K562 (cell line): ENCODE results near the gene AGPAT3. TPM values are rescaled to one million over a fixed set of nuclear protein-coding genes. Genes with fewer than 3 reads are reported as not detected.

Experiments used
- CBX5 ChIP-seq: IDR thresholded peaks from 2 replicates; pipeline ENCODE4 v1.6.1; 2014; ENCODE audit warnings: low read depth, borderline replicate concordance
- ESRRA ChIP-seq: fragments of 450-650 bp; IDR thresholded peaks from 2 replicates; pipeline ENCODE4 v1.6.1; 2014; ENCODE audit warnings: low read depth, mild to moderate bottlenecking, moderate library complexity, borderline replicate concordance
- ETV1 ChIP-seq: fragments of 450-650 bp; conservative IDR thresholded peaks from 2 replicates; pipeline ENCODE4 v1.6.1; 2016; ENCODE audit warnings: missing genetic modification characterization, control low read depth, low read depth, missing compliant biosample characterization
- ETV5 ChIP-seq: sonication (generic); formaldehyde crosslinking; IDR thresholded peaks from 2 replicates; pipeline ENCODE4 v1.4.0; 2020; ENCODE audit warnings: low read depth, mild to moderate bottlenecking, missing genetic modification reagents
- ETV6 ChIP-seq, 3 experiments: fragments of 150-350 bp in 1 of 3; sonication (generic) in 1 of 3; formaldehyde crosslinking in 1 of 3; IDR thresholded peaks; 2 replicates each; pipeline versions ENCODE4 v1.6.1 to v1.8.0; 2014 to 2022; ENCODE audit warnings: borderline replicate concordance in 2 of 3, low read depth in 2 of 3, antibody characterized with exemption in 1 of 3, low read length in 1 of 3, mild to moderate bottlenecking in 1 of 3, missing genetic modification reagents in 1 of 3
- FIP1L1 ChIP-seq: fragments of 200-400 bp; formaldehyde crosslinking; IDR thresholded peaks from 2 replicates; pipeline ENCODE4 v1.6.1; 2018; ENCODE audit warnings: mild to moderate bottlenecking, low read depth, low read length; ENCODE audit not compliant: poor library complexity, severe bottlenecking
- HDAC2 ChIP-seq: fragments of 450-650 bp; IDR thresholded peaks from 2 replicates; pipeline ENCODE4 v1.6.1; 2016; ENCODE audit warnings: mild to moderate bottlenecking
- HDAC6 ChIP-seq: IDR thresholded peaks from 2 replicates; pipeline ENCODE4 v1.6.1; 2012; ENCODE audit warnings: low read depth, mild to moderate bottlenecking, control low read depth, inconsistent platforms, low read length, moderate library complexity
- KDM1A ChIP-seq, 2 experiments: fragments of 450-650 bp; IDR thresholded peaks; 2 replicates each; pipeline ENCODE4 v1.6.1; 2016; ENCODE audit warnings: mild to moderate bottlenecking in 2 of 2
- MTA2 ChIP-seq: fragments of 450-650 bp; IDR thresholded peaks from 2 replicates; pipeline ENCODE4 v1.6.1; 2016; ENCODE audit warnings: low read depth
- NFE2L1 ChIP-seq: fragments of 450-650 bp; IDR thresholded peaks from 2 replicates; pipeline ENCODE4 v1.6.1; 2016; ENCODE audit warnings: missing genetic modification characterization, low read depth, mild to moderate bottlenecking, missing compliant biosample characterization, moderate library complexity, borderline replicate concordance
- SIN3A ChIP-seq, 2 experiments: fragments of 150-350 bp in 1 of 2; IDR thresholded peaks; 2 replicates each; pipeline ENCODE4 v1.6.1; 2011 to 2016; ENCODE audit warnings: borderline replicate concordance in 2 of 2, low read depth in 2 of 2, low read length in 2 of 2, mild to moderate bottlenecking in 2 of 2, moderate library complexity in 2 of 2; ENCODE audit not compliant: control insufficient read depth in 1 of 2
- TRIM24 ChIP-seq, 2 experiments: fragments of 450-650 bp; IDR thresholded peaks; 2 replicates each; pipeline ENCODE4 v1.6.1; 2016
- XRCC3 ChIP-seq: fragments of 450-650 bp; IDR thresholded peaks from 2 replicates; pipeline ENCODE4 v1.6.1; 2017; ENCODE audit warnings: mild to moderate bottlenecking, moderate library complexity
- ZNF3 ChIP-seq: fragments of 250-450 bp; sonication (Bioruptor Pico); IDR thresholded peaks from 2 replicates; pipeline ENCODE4 v1.5.0; 2021; ENCODE audit warnings: mild to moderate bottlenecking, moderate library complexity
- ZNF384 ChIP-seq: IDR thresholded peaks from 2 replicates; pipeline ENCODE4 v1.6.1; 2012; ENCODE audit warnings: low read depth, low read length, improper control_type of control experiment
- ZNF766 ChIP-seq: fragments of 200-800 bp; sonication (Bioruptor generic); conservative IDR thresholded peaks from 2 replicates; pipeline ENCODE4 v1.6.1; 2016; ENCODE audit warnings: missing genetic modification characterization, missing compliant biosample characterization
- ZSCAN32 ChIP-seq: fragments of 450-650 bp; formaldehyde crosslinking; IDR thresholded peaks from 2 replicates; pipeline ENCODE4 v1.4.0; 2020; ENCODE audit warnings: mild to moderate bottlenecking, moderate library complexity
- polyA plus RNA-seq, 8 experiments: library from polyadenylated mRNA; depleted of rRNA in 4 of 8; stranded (reverse) in 5 of 8; unstranded in 3 of 8; fragments of >200 nt; fragmentation: Nextera tagmentation in 2 of 8; fragmentation: Illumina TruSeq in 1 of 8; extraction: Ambion mirVana in 2 of 8; extraction: Trizol in 1 of 8; gene quantifications; 2 replicates each; pipeline versions ENCODE4 v1.2.1 to v1.2.3, GENCODE V29; 2011 to 2014; ENCODE audit warnings: inconsistent platforms in 1 of 8, missing spikeins in 1 of 8
- total RNA-seq, 7 experiments: library from RNA; depleted of rRNA in 6 of 7; stranded (reverse); fragments of >200 nt in 6 of 7; fragmentation: Illumina TruSeq in 2 of 7; extraction: Trizol in 2 of 7; gene quantifications; 2 replicates each; pipeline versions ENCODE4 v1.2.1 to v1.2.3, GENCODE V29; 2011 to 2021; ENCODE audit warnings: low replicate concordance in 1 of 7
- TF ChIP-seq, protein P1 (sequence below), 2 experiments: fragments of 450-650 bp; IDR thresholded peaks; 2 replicates each; pipeline ENCODE4 v1.6.1; 2018; ENCODE audit warnings: mild to moderate bottlenecking in 2 of 2, low read depth in 1 of 2; ENCODE audit not compliant: partially characterized antibody in 2 of 2
- TF ChIP-seq, protein P2 (sequence below): fragments of 450-650 bp; formaldehyde crosslinking; IDR thresholded peaks from 2 replicates; pipeline ENCODE4 v1.4.0; 2022; ENCODE audit warnings: mild to moderate bottlenecking, moderate library complexity
- TF ChIP-seq, protein P3 (sequence below): fragments of 450-650 bp; formaldehyde crosslinking; IDR thresholded peaks from 2 replicates; pipeline ENCODE4 v1.4.0; 2020; ENCODE audit warnings: mild to moderate bottlenecking

Gene AGPAT3
- total and polyA plus RNA-seq, 9 of the 15 experiments (the other 6 are each of a cell fraction or from before 2014, with no cell fraction given), result 1.5 to 88.4 (median 35.7) TPM

DNA sequence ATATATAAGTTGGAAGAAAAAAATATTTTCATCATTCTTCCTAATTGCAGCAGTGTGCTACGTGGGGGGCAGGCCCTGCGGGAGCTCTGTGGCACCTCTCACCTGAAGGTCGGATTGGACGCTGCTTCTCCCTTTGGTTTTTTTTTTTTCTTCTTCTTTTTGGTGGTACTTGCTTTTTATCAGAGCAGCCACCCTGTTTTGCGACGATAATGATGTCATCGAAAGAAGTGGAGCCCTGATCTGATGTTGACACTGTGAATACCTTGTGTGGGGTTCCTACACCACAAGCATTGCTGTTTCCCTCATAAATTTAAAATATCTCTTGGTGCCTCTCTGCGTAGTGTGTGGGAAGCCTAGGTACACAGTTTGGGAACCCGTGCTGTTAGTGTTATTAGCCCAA lies 152.6 kb downstream of the AGPAT3 start (continued):
- TF ChIP-seq ZNF384 (peak; percentile 95), FIP1L1 (no peak), ZNF3 (CRISPR knock-in tag) (no peak), MTA2 (peak; percentile 66), XRCC3 (no peak), SIN3A (IDR thresholded peaks at IDR 0.05; ENCODE audit: borderline replicate concordance in 2 of 2, control insufficient read depth in 1 of 2, low read depth in 2 of 2, low read length in 2 of 2) (no peak), CBX5 (no peak), ETV6 (IDR thresholded peaks at IDR 0.05; ENCODE audit: borderline replicate concordance in 1 of 2, low read depth in 2 of 2, low read length in 1 of 2) (no peak), ETV6 (CRISPR knock-in tag; IDR thresholded peaks at IDR 0.05; ENCODE audit: borderline replicate concordance) (no peak), ZNF766 (CRISPR knock-in tag) (no peak), KDM1A (IDR thresholded peaks at IDR 0.05) (peak in 1 of 2 experiments; percentile 7; a peak in 1 of 4 replicates), ETV1 (no peak), ESRRA (peak; percentile 30; the same call in 1 of the 2 replicates), HDAC2 (peak; percentile 18; the same call in 1 of the 2 replicates), NFE2L1 (tag) (no peak), ETV5 (no peak), HDAC6 (no peak), ZSCAN32 (CRISPR knock-in tag) (no peak), TRIM24 (IDR thresholded peaks at IDR 0.05) (peak in 1 of 2 experiments; percentile 66; a peak in 2 of 4 replicates)
- TF ChIP-seq, protein P1, sequence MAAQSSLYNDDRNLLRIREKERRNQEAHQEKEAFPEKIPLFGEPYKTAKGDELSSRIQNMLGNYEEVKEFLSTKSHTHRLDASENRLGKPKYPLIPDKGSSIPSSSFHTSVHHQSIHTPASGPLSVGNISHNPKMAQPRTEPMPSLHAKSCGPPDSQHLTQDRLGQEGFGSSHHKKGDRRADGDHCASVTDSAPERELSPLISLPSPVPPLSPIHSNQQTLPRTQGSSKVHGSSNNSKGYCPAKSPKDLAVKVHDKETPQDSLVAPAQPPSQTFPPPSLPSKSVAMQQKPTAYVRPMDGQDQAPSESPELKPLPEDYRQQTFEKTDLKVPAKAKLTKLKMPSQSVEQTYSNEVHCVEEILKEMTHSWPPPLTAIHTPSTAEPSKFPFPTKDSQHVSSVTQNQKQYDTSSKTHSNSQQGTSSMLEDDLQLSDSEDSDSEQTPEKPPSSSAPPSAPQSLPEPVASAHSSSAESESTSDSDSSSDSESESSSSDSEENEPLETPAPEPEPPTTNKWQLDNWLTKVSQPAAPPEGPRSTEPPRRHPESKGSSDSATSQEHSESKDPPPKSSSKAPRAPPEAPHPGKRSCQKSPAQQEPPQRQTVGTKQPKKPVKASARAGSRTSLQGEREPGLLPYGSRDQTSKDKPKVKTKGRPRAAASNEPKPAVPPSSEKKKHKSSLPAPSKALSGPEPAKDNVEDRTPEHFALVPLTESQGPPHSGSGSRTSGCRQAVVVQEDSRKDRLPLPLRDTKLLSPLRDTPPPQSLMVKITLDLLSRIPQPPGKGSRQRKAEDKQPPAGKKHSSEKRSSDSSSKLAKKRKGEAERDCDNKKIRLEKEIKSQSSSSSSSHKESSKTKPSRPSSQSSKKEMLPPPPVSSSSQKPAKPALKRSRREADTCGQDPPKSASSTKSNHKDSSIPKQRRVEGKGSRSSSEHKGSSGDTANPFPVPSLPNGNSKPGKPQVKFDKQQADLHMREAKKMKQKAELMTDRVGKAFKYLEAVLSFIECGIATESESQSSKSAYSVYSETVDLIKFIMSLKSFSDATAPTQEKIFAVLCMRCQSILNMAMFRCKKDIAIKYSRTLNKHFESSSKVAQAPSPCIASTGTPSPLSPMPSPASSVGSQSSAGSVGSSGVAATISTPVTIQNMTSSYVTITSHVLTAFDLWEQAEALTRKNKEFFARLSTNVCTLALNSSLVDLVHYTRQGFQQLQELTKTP (IDR thresholded peaks at IDR 0.05; ENCODE audit: low read depth in 1 of 2, partially characterized antibody in 2 of 2), result peak in 1 of 2 experiments; percentile 57
- TF ChIP-seq, protein P2, sequence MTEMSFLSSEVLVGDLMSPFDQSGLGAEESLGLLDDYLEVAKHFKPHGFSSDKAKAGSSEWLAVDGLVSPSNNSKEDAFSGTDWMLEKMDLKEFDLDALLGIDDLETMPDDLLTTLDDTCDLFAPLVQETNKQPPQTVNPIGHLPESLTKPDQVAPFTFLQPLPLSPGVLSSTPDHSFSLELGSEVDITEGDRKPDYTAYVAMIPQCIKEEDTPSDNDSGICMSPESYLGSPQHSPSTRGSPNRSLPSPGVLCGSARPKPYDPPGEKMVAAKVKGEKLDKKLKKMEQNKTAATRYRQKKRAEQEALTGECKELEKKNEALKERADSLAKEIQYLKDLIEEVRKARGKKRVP, result no peak
- TF ChIP-seq, protein P3, sequence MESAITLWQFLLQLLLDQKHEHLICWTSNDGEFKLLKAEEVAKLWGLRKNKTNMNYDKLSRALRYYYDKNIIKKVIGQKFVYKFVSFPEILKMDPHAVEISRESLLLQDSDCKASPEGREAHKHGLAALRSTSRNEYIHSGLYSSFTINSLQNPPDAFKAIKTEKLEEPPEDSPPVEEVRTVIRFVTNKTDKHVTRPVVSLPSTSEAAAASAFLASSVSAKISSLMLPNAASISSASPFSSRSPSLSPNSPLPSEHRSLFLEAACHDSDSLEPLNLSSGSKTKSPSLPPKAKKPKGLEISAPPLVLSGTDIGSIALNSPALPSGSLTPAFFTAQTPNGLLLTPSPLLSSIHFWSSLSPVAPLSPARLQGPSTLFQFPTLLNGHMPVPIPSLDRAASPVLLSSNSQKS (CRISPR knock-in tag), result no peak
